H1 (cell line): ENCODE data around the gene RARRES2.

Experiments
- CBX5 ChIP-seq: fragments of 300-800, 300-1000 bp; sonication (generic); IDR thresholded peaks from 2 replicates; pipeline ENCODE4 v1.7.1; 2016; ENCODE audit warnings: antibody characterized with exemption, low read length, low read depth
- CHD2 ChIP-seq: IDR thresholded peaks from 2 replicates; pipeline ENCODE4 v1.6.1; 2012; ENCODE audit warnings: low read length, improper control_type of control experiment
- CTCF ChIP-seq, 3 experiments: IDR thresholded peaks; 1 replicate in 2 of 3; 2 replicates in 1 of 3; pipeline versions ENCODE4 v1.5.1 to v1.6.1; 2011; ENCODE audit warnings: low read length in 3 of 3, mild to moderate bottlenecking in 3 of 3, inconsistent platforms in 2 of 3, low read depth in 1 of 3, moderate library complexity in 1 of 3; ENCODE audit not compliant: insufficient read depth in 1 of 3; ENCODE audit errors: control extremely low read depth in 1 of 3
- EZH2 ChIP-seq: fragments of 200-600 bp; sonication (generic); IDR thresholded peaks from 2 replicates; pipeline ENCODE4 v1.7.1; 2012; ENCODE audit warnings: low read depth, mild to moderate bottlenecking, moderate library complexity, low read length, inconsistent platforms; ENCODE audit not compliant: severe bottlenecking
- JUN ChIP-seq: IDR thresholded peaks from 2 replicates; pipeline ENCODE4 v1.6.1; 2011; ENCODE audit warnings: low read depth, mild to moderate bottlenecking, improper control_type of control experiment, low read length
- JUND ChIP-seq: IDR thresholded peaks from 2 replicates; pipeline ENCODE4 v1.6.1; 2011; ENCODE audit warnings: mild to moderate bottlenecking, improper control_type of control experiment, low read length
- MAFK ChIP-seq: IDR thresholded peaks from 2 replicates; pipeline ENCODE4 v1.6.1; 2012; ENCODE audit warnings: low read depth, mild to moderate bottlenecking, improper control_type of control experiment, low read length
- POLR2A ChIP-seq, 2 experiments: IDR thresholded peaks; 1 replicate in 1 of 2; 2 replicates in 1 of 2; pipeline ENCODE4 v1.6.1; 2011; ENCODE audit warnings: low read depth in 2 of 2, low read length in 2 of 2, mild to moderate bottlenecking in 2 of 2; ENCODE audit errors: control extremely low read depth in 1 of 2
- SIN3A ChIP-seq, 2 experiments: IDR thresholded peaks in 1 of 2; conservative IDR thresholded peaks in 1 of 2; 2 replicates each; pipeline ENCODE4 v1.6.1; 2011 to 2012; ENCODE audit warnings: low read length in 2 of 2, improper control_type of control experiment in 1 of 2, low read depth in 1 of 2, mild to moderate bottlenecking in 1 of 2
- TEAD4 ChIP-seq: IDR thresholded peaks from 2 replicates; pipeline ENCODE4 v1.6.1; 2012; ENCODE audit warnings: low read depth, low read length, inconsistent platforms, mixed read lengths
- ZNF274 ChIP-seq: IDR thresholded peaks from 2 replicates; pipeline ENCODE4 v1.7.0; 2012; ENCODE audit warnings: low read length, borderline replicate concordance; ENCODE audit errors: extremely low read depth
- TF ChIP-seq, protein P1 (sequence below): IDR thresholded peaks from 2 replicates; pipeline ENCODE4 v1.6.1; 2012; ENCODE audit warnings: inconsistent platforms

DNA sequence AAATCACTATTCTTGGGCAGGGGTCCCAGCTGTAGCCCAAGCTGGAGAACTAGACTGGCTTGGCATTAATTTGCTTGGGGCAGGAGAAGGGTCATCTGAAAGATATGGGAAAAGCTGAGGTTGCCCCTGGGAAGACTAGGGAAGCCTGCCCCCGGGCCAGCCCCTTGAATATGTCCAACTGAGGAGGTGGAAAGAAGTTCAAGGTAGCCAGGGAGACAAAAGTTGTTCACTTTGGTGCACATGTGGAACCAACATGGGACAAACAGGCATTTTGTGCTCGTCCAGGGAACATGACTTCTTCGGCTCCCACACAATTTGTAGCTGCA, 19.7 kb downstream of the RARRES2 start:
- TF ChIP-seq CBX5, result no peak
- no peak for TF ChIP-seq POLR2A (IDR thresholded peaks at IDR 0.05; ENCODE audit: control extremely low read depth in 1 of 2, low read depth in 2 of 2, low read length in 2 of 2)
- no peak for TF ChIP-seq CTCF (IDR thresholded peaks at IDR 0.05; ENCODE audit: control extremely low read depth in 1 of 3, insufficient read depth in 1 of 3, low read depth in 1 of 3, low read length in 3 of 3)
- no peak for TF ChIP-seq ZNF274
- no peak for TF ChIP-seq SIN3A (conservative IDR thresholded peaks at IDR 0.05 in 1 of 2, IDR thresholded peaks at IDR 0.05 in 1 of 2; ENCODE audit: low read depth in 1 of 2, low read length in 2 of 2)
- no peak for TF ChIP-seq EZH2
- TF ChIP-seq, protein P1, sequence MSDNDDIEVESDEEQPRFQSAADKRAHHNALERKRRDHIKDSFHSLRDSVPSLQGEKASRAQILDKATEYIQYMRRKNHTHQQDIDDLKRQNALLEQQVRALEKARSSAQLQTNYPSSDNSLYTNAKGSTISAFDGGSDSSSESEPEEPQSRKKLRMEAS, result no peak
- TF ChIP-seq MAFK, result no peak
- TF ChIP-seq CHD2, result no peak
- no peak for TF ChIP-seq JUN
- no peak for TF ChIP-seq JUND
- TF ChIP-seq TEAD4, result no peak
